Skeletal muscle tissue (tissue), 4 donors: ENCODE results near the gene ENTREP1. TPM values are rescaled to one million over a fixed set of nuclear protein-coding genes. Genes with fewer than 3 reads are reported as not detected.

Source experiments
- H3K27ac ChIP-seq: one replicate; pipeline ENCODE4 v1.7.0; 2013; ENCODE audit warnings: mild to moderate bottlenecking, low read depth, low read length, inconsistent platforms
- H3K27me3 ChIP-seq, 3 donors: one replicate each; pipeline ENCODE4 v1.7.0; 2013; ENCODE audit warnings: low read length in 3 of 3; ENCODE audit not compliant: control insufficient read depth in 3 of 3, insufficient read depth in 3 of 3
- H3K36me3 ChIP-seq, 3 donors: one replicate each; pipeline ENCODE4 v1.7.0; 2013; ENCODE audit warnings: low read length in 3 of 3; ENCODE audit not compliant: control insufficient read depth in 3 of 3, insufficient read depth in 3 of 3
- H3K4me1 ChIP-seq, 3 donors: one replicate each; pipeline ENCODE4 v1.7.0; 2013; ENCODE audit warnings: low read length in 3 of 3, mild to moderate bottlenecking in 3 of 3; ENCODE audit not compliant: control insufficient read depth in 3 of 3, insufficient read depth in 3 of 3
- H3K4me3 ChIP-seq, 3 donors: one replicate each; pipeline ENCODE4 v1.7.0; 2013; ENCODE audit warnings: low read length in 3 of 3
- H3K9ac ChIP-seq, 3 donors: one replicate each; pipeline ENCODE4 v1.7.0; 2013; ENCODE audit warnings: low read length in 3 of 3, mild to moderate bottlenecking in 3 of 3, moderate library complexity in 2 of 3, low read depth in 1 of 3
- H3K9me3 ChIP-seq, 3 donors: one replicate each; pipeline ENCODE4 v1.7.0; 2013; ENCODE audit warnings: low read length in 3 of 3; ENCODE audit not compliant: control insufficient read depth in 3 of 3
- total RNA-seq: library from RNA; depleted of rRNA; stranded (reverse); fragments of >200 nt; gene quantifications from one replicate; pipeline ENCODE4 v1.2.3, GENCODE V29; 2014
- donor health status: Osteomylitis.

ENTREP1 gene
- total RNA-seq, 1 donor from 2014 or later = 15.1 TPM

GRCh38 chr9:69411931-69412740 lies 87.1 kb downstream of the ENTREP1 start:
- Histone ChIP-seq H3K27ac (no peak overlapping the region), H3K9ac (peak overlapping the region; percentile 72 to 83 (median 77)), H3K27me3 (no peaks in the 10 kb centered on the region), H3K36me3 (no peaks in the 10 kb centered on the region), H3K9me3 (no peaks in the 10 kb centered on the region), H3K4me3 (peak overlapping the region in 2 of 3 donors; percentile 67 to 72), H3K4me1 (peaks cover 3 to 11% (median 7%) of the 10 kb centered on the region in 3 donors)

DNA sequence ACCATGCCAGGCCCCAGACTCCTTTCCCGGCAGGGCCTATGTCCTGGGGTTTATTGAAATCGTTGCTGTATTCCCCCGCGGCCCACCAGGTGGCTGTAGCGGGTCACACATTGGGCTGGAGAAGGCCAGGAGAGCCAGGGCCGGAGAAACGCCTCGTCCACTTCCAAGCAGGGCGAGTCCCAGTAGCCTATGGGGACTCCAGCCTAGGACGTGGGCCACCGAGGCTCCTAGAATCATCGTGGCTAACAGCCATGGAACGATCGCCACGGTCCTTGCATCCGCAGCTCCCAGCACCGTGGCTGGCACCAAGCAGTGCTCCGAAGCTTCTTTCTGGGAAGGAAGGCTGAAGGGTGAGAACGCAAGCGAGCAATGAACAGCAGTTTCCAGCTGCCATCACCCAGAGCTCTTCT lies 87.7 kb downstream of the ENTREP1 start:
- H3K36me3 ChIP-seq = no peaks in the 10 kb centered on the region
- peaks cover 3 to 11% (median 7%) of the 10 kb centered on the region in 3 donors for H3K4me1 ChIP-seq
- H3K4me3 ChIP-seq = peak overlapping the region; percentile 67 to 72 (median 69)
- no peak overlapping the region for H3K27ac ChIP-seq
- H3K27me3 ChIP-seq = no peaks in the 10 kb centered on the region
- H3K9me3 ChIP-seq = no peaks in the 10 kb centered on the region
- peak overlapping the region; percentile 72 to 83 (median 77) for H3K9ac ChIP-seq

DNA sequence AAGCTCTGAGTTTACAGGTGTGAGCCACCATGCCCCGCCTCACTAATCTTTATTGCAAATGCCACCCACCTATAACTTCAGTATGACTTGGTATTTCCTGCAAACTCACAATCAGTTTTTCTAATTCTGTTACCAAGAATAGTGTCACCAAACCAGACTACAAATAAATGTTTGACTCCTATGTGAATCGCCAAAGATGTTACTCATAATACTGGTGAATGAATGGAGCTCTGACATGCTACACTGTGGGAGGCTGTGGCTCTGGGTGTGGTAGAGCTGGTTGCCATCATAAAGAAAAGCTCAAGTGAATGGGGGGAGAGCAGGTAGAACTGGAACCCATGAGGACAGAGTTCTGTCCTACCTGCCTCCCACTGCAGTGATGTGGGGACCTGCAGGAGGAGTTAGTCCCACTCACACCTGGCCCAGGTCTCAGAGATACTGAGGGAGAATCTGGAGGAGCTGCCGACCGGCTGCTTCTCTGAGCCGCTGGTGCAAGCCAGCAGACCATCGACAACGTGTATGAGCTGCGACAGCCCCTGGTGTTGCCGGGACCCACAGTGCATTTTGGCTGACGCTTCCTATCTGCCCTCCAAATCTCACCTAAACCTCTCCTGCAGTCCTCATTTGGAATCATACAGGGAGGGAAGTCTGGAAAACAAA lies 95.7 kb downstream of the ENTREP1 start:
- no peak overlapping the region for H3K27ac ChIP-seq
- H3K36me3 ChIP-seq = no peaks in the 10 kb centered on the region
- H3K9me3 ChIP-seq = no peaks in the 10 kb centered on the region
- no peak overlapping the region for H3K4me3 ChIP-seq
- H3K27me3 ChIP-seq = no peaks in the 10 kb centered on the region
- peaks cover 0 to 4% (median 3%) of the 10 kb centered on the region in 3 donors for H3K4me1 ChIP-seq
- H3K9ac ChIP-seq = no peak overlapping the region

DNA sequence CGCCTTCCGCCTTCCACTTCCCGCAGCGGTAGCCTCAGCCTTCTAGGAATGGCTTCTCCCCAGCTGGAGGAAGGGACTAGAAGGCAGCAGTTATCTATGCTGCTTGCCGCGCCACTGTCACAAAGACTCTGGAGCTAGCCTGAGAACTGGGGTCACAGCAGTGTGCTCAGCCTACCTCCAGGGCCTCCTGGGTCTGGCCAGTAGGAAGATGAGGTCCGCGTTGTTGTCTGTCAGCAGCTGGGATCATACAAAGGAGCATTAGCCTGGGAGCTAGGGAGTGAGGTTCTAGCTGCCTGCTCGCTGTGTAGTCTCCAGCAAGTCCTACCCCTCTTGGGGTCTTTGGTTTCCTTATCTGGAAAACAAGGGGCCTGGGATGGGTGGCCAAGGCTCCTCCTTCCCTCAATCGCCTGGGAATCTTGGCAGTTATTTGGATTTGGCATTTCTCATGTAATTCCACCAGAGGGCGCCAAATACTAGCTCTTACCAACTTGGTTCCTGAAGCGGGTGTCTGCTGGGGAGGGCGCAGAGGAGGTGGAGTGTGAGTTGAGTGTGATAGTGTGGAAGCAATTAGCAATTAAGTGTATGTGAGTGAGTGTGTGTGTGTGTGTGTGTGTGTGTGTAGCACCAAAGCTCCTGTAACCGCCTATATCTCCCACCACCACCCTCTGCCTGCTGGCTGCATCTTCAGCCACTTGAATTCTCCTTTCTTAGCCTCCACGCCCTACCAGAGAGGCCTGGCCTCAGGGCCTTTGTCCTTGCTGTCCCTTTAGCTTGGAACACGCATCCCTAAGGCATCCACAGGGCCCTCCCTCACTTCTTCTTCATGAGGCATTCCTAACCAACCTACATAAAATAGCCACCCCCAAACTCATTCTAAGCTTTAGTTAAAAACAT lies 97.1 kb downstream of the ENTREP1 start:
- Histone ChIP-seq H3K4me1 (peaks cover 0 to 4% (median 3%) of the 10 kb centered on the region in 3 donors), H3K9me3 (no peaks in the 10 kb centered on the region), H3K27me3 (no peaks in the 10 kb centered on the region), H3K36me3 (no peaks in the 10 kb centered on the region), H3K9ac (peak overlapping the region in 1 of 3 donors; percentile 33), H3K27ac (no peak overlapping the region), H3K4me3 (no peak overlapping the region)

- peaks cover 0 to 4% (median 3%) of the 10 kb centered on the region in 3 donors for H3K4me1 ChIP-seq
- H3K4me3 ChIP-seq = no peak overlapping the region
- H3K9ac ChIP-seq = no peak overlapping the region
Observed at GRCh38 chr9:69425136-69425801, 100.3 kb downstream of the ENTREP1 start.

GRCh38 chr9:69427286-69427685 lies 102.3 kb downstream of the ENTREP1 start:
- no peaks in the 10 kb centered on the region for H3K4me1 ChIP-seq
- H3K36me3 ChIP-seq = peaks cover 0 to 5% (median 0%) of the 10 kb centered on the region in 3 donors
- H3K27me3 ChIP-seq = no peaks in the 10 kb centered on the region
- no peak overlapping the region for H3K4me3 ChIP-seq
- no peak overlapping the region for H3K27ac ChIP-seq
- H3K9me3 ChIP-seq = no peaks in the 10 kb centered on the region
- H3K9ac ChIP-seq = no peak overlapping the region

More at GRCh38 chr9:69425136-69425801, 100.3 kb downstream of the ENTREP1 start:
- peaks cover 0 to 2% (median 0%) of the 10 kb centered on the region in 3 donors for H3K36me3 ChIP-seq
- H3K27me3 ChIP-seq = no peaks in the 10 kb centered on the region
- no peak overlapping the region for H3K27ac ChIP-seq
- no peaks in the 10 kb centered on the region for H3K9me3 ChIP-seq

DNA sequence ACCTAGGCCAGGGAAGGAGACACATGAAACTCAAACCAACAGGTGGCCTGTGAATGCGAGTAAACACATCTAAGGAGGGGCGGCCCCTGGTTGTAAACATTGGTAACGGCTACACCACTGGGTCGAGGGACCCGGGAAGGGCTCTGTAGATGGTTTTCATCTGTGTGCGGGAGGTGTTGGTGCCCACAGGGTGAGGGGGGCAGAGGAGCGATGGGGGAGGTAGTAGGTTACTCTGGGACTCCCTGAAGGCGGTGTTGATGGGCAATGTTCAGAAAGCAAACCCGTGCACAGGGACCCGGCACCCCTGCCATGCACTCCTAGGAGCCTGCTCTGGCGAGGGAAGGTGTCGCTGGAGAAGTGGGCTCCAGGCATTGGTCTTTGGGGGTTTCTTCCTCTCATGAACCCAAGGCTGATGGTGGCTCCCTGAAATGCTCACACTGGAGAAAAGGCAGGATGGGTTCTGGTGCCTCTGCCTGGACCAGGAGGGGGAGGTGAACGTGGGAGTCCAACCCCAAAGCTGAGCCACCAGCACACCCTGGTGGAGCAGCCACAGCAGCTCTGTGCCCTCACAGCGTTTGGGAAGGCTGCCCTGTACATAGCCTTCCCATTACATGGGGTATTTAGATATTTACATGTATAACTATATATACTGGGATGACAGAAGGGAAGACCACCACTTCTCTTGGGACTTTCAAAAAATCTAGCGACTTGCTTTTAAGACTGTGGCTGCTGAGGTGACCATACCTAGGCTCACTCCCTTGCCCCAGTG lies 103.2 kb downstream of the ENTREP1 start:
- H3K4me1 ChIP-seq = no peaks in the 10 kb centered on the region

GRCh38 chr9:69429281-69429680 lies 104.3 kb downstream of the ENTREP1 start:
- H3K9me3 ChIP-seq = no peaks in the 10 kb centered on the region
- H3K27ac ChIP-seq = no peak overlapping the region
- H3K27me3 ChIP-seq = no peaks in the 10 kb centered on the region
- no peak overlapping the region for H3K9ac ChIP-seq
- H3K4me3 ChIP-seq = no peak overlapping the region
- peaks cover 0 to 5% (median 0%) of the 10 kb centered on the region in 3 donors for H3K36me3 ChIP-seq
- no peaks in the 10 kb centered on the region for H3K4me1 ChIP-seq

More for the DNA sequence above, 103.2 kb downstream of the ENTREP1 start:
- Histone ChIP-seq H3K36me3 (peaks cover 0 to 5% (median 0%) of the 10 kb centered on the region in 3 donors), H3K4me3 (no peak overlapping the region), H3K27ac (no peak overlapping the region), H3K9ac (no peak overlapping the region), H3K27me3 (no peaks in the 10 kb centered on the region), H3K9me3 (no peaks in the 10 kb centered on the region)

DNA sequence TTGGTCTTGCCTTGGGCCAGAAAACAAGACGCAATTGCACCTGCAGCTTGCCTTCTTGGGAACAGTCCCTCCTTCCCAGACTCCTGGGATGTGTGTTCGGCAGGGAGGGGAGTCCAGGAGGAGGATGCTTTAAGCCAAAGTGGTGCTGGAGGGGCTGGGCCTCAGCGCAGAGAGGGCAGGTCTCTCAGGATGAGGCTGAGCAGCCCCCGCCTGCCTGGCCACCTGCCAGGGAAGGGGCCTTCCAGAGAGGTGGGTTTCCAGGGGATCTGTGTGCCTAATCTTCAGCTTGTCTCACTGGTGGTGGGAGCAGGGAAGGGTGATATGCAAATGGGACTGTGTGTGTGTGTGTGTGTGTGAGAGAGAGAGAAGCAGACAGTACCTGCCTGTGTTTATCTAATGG lies 105.2 kb downstream of the ENTREP1 start:
- Histone ChIP-seq H3K9me3 (no peaks in the 10 kb centered on the region), H3K4me1 (no peaks in the 10 kb centered on the region), H3K27ac (no peak overlapping the region), H3K27me3 (no peaks in the 10 kb centered on the region), H3K9ac (no peak overlapping the region), H3K36me3 (peaks cover 0 to 5% (median 0%) of the 10 kb centered on the region in 3 donors), H3K4me3 (no peak overlapping the region)
